Activated naive CD8-positive, alpha-beta T cell treated with anti-CD3 and anti-CD28 coated beads for 36 hours (primary cell): ENCODE data around the gene GFAP. TPM values are rescaled to one million over a fixed set of nuclear protein-coding genes. Genes with fewer than 3 reads are reported as not detected.

Experiments
- DNase-seq: peaks from one replicate; pipeline ENCODE4 v3.0.0; 2021
- H3K27ac Mint-ChIP-seq: one replicate; pipeline ENCODE4 v1.8.0; 2022; ENCODE audit warnings: mild to moderate bottlenecking, moderate library complexity, mixed read lengths
- H3K27me3 Mint-ChIP-seq: one replicate; pipeline ENCODE4 v1.8.0; 2022; ENCODE audit warnings: mild to moderate bottlenecking, mixed read lengths
- H3K36me3 Mint-ChIP-seq: one replicate; pipeline ENCODE4 v1.8.0; 2021; ENCODE audit warnings: mild to moderate bottlenecking, mixed read lengths
- H3K4me1 Mint-ChIP-seq: one replicate; pipeline ENCODE4 v1.8.0; 2021; ENCODE audit warnings: mixed read lengths
- H3K4me3 Mint-ChIP-seq: one replicate; pipeline ENCODE4 v1.8.0; 2022; ENCODE audit warnings: mild to moderate bottlenecking, moderate library complexity, mixed read lengths
- H3K9me3 Mint-ChIP-seq: one replicate; pipeline ENCODE4 v1.8.0; 2022; ENCODE audit warnings: mixed read lengths
- total RNA-seq, 2 experiments: library from RNA; stranded (reverse); gene quantifications; one replicate each; pipeline ENCODE4 v1.2.3, GENCODE V29; 2021

The GFAP gene
- total RNA-seq, 2 experiments from 2014 or later = not detected

DNA sequence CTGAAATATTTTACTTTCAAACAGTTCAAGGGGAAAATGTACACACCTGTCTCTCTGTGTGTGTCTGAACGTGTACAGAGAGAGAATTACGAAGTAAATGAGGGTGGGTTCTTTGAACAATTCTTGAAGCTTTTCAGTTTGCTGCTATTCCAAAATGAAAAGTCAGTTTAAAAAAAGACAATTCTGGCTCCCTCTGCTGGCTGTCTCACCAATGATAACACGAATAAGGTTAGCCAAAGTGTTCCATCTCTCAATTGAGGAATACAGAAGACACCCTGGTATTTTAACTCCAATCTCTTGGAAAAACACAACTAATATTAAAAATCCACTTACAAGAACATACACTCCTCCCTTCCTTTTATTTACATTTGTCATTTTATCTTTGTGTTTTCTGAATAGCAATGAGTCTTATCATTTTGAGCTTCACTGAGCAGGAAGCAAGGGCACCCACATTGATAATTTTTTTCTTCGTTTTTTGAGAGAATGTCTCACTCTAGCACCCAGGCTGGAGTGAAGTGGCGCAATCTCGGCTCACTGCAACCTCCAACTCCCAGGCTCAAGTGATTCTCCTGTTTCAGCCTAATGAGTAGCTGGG is 36.6 kb downstream of the GFAP start:
- Mint-ChIP-seq H3K4me1 (peaks cover 2% of the 10 kb centered on the region), H3K27ac (no peak overlapping the region), H3K27me3 (no peaks in the 10 kb centered on the region), H3K4me3 (no peak overlapping the region), H3K9me3 (no peaks in the 10 kb centered on the region), H3K36me3 (peaks cover 34% of the 10 kb centered on the region)
- DNase-seq = no peak

DNA sequence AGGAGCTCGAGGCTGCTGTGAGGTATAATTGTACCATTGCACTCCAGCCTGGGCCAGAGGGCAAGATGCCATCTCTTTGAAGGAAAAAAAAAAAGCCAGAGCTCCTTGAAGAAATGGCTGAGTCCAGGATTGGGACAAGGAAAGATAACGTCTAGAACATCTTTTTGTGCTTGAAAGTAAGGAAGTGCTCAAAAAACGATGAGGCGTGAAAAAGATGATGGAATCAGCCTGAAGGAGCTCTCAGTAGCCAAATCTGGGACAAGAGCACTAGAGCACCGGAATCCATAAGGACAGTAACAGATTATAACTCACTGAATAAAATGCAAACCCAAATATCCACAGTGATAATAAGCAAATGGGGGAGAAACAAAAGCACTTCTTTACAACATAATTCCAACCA is 38.2 kb downstream of the GFAP start:
- Mint-ChIP-seq H3K27ac (no peak overlapping the region), H3K4me1 (peaks cover 2% of the 10 kb centered on the region), H3K36me3 (peaks cover 30% of the 10 kb centered on the region), H3K9me3 (no peaks in the 10 kb centered on the region), H3K27me3 (no peaks in the 10 kb centered on the region), H3K4me3 (no peak overlapping the region)
- no peak for DNase-seq

DNA sequence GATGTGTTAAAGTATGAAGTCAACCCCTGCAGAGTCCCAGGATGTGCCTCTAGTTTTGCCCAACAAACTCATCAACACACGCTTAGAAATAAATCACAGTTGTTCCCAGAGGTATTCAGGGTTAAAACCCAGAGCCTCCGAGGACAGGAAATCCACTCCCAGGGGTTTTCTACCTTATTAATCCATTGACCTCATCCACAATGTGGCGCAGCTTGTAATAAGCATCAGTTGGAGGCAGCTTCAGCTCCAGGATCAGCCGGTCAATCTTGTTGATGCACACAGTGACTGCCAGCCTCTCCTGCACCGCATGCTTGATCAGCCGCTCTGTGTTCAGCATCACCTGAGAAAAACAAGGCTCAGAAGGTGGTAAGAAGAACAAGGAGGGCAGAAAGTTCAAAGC is 39.5 kb downstream of the GFAP start:
- H3K4me3 Mint-ChIP-seq = no peak overlapping the region
- H3K4me1 Mint-ChIP-seq = peaks cover 2% of the 10 kb centered on the region
- no peaks in the 10 kb centered on the region for H3K27me3 Mint-ChIP-seq
- H3K9me3 Mint-ChIP-seq = no peaks in the 10 kb centered on the region
- DNase-seq = no peak
- no peak overlapping the region for H3K27ac Mint-ChIP-seq
- H3K36me3 Mint-ChIP-seq = peaks cover 36% of the 10 kb centered on the region

DNA sequence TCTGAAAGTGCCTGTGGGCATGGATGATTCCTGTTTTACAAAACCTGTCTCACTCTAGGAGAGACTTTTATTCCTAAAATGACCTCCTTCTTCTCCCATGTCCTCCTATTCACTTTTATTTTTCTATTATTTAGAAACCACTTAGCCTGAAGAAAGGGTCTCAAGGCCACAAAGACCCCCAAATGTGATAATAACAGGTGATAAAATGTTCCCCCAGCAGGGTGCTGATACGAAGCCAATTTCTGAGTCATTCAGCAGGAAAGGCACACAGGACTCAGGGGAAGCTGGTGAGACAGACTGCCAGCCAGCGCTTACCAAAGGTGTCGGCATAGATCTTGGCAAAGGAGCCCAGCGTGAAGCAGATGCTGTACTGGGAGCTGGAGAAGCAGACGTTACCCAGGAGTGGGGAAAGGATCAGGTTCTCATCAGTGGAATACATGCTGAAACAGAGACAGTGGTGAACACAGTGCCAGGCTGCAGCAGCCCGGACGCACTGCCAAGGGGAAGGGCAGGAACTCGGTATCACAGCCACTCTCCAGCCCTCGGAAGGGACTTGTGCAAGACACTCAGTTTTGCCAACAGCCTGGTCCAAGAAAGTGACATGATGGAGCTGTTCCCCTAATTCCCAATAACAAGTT is 43.0 kb downstream of the GFAP start:
- Mint-ChIP-seq H3K4me3 (no peak overlapping the region), H3K9me3 (no peaks in the 10 kb centered on the region), H3K27me3 (no peaks in the 10 kb centered on the region), H3K36me3 (peaks cover 26% of the 10 kb centered on the region), H3K27ac (no peak overlapping the region), H3K4me1 (no peaks in the 10 kb centered on the region)
- no peak for DNase-seq

DNA sequence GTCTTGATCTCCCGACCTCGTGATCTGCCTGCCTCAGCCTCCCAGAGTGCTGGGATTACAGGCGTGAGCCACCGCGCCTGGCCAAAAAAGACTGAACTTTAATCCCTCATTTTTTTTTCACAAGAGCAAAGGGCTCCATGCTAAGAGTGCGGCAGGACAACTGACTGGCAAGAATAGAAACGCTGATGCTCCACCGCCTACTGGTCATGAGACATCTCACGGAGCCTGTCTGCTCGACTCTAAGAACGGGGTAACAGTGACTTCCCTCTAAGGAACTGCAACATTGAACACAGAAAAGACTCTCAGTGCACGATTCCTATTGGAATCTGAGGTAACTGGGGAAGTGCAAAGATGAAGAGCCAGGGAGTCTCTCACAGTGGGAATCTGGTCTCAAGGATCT is 43.7 kb downstream of the GFAP start:
- Mint-ChIP-seq H3K4me3 (no peak overlapping the region), H3K36me3 (peaks cover 24% of the 10 kb centered on the region), H3K9me3 (no peaks in the 10 kb centered on the region), H3K27me3 (no peaks in the 10 kb centered on the region), H3K27ac (peak overlapping the region; percentile 1), H3K4me1 (no peaks in the 10 kb centered on the region)
- no peak for DNase-seq

DNA sequence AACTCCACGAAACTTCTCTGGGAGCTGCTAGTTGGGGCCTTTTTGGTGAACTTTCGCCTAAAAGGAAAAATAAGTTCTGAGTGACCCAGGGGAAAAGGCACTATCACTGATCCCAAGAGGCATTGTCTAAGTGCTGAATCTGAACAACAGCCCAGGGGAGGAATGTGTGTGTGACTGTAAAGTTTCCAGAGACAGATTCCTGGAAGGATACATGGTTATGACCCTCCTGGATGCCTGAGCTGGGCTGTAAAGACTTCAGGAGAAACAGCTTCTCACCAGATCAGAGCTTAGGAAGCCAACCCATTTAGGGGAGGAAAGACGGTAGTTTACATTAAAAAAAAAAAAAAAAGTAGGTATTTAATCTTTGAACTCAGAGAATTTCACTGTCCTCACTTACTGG is 47.5 kb downstream of the GFAP start:
- H3K9me3 Mint-ChIP-seq = no peaks in the 10 kb centered on the region
- H3K36me3 Mint-ChIP-seq = peaks cover 33% of the 10 kb centered on the region
- DNase-seq = no peak
- H3K27me3 Mint-ChIP-seq = no peaks in the 10 kb centered on the region
- H3K27ac Mint-ChIP-seq = no peak overlapping the region
- no peak overlapping the region for H3K4me3 Mint-ChIP-seq
- no peaks in the 10 kb centered on the region for H3K4me1 Mint-ChIP-seq

DNA sequence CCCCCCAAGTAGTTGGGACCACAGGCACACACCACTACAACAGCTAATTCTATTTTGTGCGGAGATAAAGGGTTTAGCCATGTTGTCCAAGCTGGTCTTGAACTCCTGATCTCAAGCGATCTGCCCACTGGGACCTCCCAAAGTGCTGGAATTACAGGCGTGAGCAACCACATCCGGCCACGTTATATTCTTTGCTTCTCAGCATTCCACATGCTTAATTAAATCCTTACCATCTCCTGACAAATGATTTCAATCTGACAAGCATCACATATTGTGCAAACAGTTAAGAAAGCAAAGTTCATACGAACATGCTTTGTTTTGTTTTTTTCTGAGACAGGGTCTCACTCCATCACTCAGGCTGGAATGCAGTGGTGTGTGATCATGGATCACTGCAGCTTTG is 49.4 kb downstream of the GFAP start:
- H3K4me3 Mint-ChIP-seq = no peak overlapping the region

DNA sequence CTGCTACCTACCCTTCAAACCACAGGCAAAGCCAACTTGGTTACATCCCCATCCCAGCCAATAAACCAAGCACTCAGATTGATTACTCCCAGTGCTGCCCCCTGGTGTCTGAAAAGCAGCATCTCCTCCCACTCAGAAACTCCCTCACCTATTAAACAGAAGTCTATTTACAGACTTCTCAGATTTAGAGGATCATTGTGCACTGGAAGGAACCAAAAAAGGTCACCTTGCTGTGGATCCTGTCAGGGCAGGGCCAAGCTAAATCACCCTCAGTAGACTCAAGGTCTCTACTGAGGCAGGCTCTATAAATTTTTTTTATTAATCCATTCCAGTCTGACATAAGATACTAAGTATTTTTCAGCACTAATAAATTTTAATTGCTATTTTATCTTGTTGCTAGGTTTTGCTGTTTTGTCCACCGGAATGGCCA is 50.1 kb downstream of the GFAP start:
- H3K4me3 Mint-ChIP-seq = no peak overlapping the region
- no peaks in the 10 kb centered on the region for H3K27me3 Mint-ChIP-seq
- peak; percentile 53 for DNase-seq
- H3K27ac Mint-ChIP-seq = no peak overlapping the region
- H3K4me1 Mint-ChIP-seq = no peaks in the 10 kb centered on the region
- no peaks in the 10 kb centered on the region for H3K9me3 Mint-ChIP-seq
- H3K36me3 Mint-ChIP-seq = peaks cover 22% of the 10 kb centered on the region

More for the DNA sequence above, 49.4 kb downstream of the GFAP start:
- H3K4me1 Mint-ChIP-seq = no peaks in the 10 kb centered on the region
- H3K27me3 Mint-ChIP-seq = no peaks in the 10 kb centered on the region
- H3K27ac Mint-ChIP-seq = no peak overlapping the region
- peaks cover 25% of the 10 kb centered on the region for H3K36me3 Mint-ChIP-seq
- no peaks in the 10 kb centered on the region for H3K9me3 Mint-ChIP-seq
- no peak for DNase-seq

DNA sequence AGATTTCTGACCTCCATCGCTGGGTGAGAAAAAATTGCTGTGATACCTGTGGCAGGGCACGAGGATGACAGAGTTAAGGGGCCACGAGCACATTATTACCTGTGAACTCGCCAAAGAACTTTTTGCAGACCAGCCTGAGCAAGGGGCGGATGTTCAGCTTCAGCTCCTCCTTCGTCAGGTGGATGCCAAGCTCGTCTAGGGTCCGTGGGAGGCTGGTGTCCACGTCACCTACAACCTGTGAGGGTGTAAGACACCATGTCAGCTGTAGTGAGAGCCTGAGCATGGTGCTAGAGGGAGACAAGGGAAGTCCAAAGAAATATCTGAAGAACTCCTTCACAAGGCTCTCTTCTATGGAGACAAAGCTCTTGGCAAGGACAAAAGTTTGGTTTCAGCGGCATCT is 50.5 kb downstream of the GFAP start:
- Mint-ChIP-seq H3K27me3 (no peaks in the 10 kb centered on the region), H3K36me3 (peaks cover 22% of the 10 kb centered on the region), H3K4me1 (no peaks in the 10 kb centered on the region), H3K27ac (no peak overlapping the region), H3K9me3 (no peaks in the 10 kb centered on the region), H3K4me3 (no peak overlapping the region)
- DNase-seq = no peak

DNA sequence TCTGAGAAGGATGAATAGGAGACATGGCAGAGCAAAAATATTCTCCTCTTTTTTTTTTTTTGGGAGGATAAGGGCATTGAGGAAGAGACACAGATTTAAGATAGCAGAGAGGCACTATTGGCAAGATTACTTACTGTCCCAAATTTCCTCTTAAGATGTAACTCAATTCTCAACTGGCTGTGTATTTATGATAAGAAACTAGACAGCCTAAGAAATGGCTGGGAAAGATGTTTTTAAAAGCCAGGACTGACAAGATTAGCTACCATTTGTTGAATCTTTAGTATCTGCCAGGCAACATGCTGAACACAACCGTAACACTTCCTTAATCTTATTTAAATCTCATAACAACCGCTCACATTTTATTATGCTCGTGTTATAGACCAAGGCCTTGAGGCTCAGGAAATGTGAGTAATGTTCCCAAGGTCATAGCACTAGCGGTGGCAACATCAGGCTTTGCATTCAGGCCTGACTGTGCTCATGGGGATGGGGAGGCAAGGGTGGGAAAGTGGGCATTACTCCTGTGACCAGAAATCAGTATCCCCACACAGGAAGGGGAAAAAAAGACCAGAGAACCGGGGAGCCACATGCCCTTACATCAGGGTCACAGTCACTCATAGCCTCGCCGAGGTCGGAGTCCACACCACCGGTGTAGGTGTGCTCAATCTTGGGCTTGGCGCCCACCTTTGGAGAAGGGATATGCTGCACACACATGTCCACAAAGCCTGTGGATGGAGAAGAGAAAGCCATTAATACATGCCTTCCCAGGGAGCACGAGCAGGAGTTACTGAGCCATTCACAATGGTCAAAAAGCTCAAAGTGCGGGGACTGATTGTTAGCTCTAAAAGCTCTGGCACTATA is 52.0 kb downstream of the GFAP start:
- Mint-ChIP-seq H3K27ac (no peak overlapping the region), H3K9me3 (no peaks in the 10 kb centered on the region), H3K27me3 (no peaks in the 10 kb centered on the region), H3K4me1 (no peaks in the 10 kb centered on the region), H3K4me3 (no peak overlapping the region), H3K36me3 (peaks cover 22% of the 10 kb centered on the region)
- DNase-seq = no peak

DNA sequence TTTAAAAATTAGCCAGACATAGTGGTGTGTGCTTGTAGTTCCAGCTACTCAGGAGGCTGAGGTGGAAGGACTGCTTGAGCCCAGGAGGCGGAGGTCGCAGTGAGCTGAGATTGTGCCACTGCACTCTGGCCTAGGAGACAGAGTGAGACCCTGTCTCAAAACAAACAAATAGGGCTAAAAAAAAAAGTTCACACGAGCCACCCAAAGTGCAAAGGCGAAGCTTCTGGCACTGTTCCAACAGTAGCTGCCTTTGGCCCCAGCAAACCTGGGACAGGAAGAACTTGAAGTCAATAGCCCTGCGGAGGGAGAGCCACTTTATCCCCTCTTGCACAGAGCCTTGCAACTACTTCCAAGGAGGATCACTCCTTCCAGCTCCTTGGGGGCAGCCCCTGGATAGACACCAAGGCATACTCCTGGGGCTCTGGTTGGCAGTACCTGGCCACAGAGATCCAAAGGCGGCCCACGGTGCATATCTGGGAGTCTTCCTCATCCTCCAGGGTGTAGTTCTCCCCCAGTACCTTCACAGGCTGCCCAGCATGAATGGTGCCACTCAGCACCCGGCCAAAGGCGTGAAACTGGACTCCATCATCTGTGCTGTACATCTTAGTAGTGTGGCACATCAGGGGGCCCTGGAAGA is 52.9 kb downstream of the GFAP start:
- Mint-ChIP-seq H3K9me3 (no peaks in the 10 kb centered on the region), H3K36me3 (peaks cover 19% of the 10 kb centered on the region), H3K27ac (no peak overlapping the region), H3K27me3 (no peaks in the 10 kb centered on the region), H3K4me3 (no peak overlapping the region), H3K4me1 (no peaks in the 10 kb centered on the region)
- DNase-seq = no peak

DNA sequence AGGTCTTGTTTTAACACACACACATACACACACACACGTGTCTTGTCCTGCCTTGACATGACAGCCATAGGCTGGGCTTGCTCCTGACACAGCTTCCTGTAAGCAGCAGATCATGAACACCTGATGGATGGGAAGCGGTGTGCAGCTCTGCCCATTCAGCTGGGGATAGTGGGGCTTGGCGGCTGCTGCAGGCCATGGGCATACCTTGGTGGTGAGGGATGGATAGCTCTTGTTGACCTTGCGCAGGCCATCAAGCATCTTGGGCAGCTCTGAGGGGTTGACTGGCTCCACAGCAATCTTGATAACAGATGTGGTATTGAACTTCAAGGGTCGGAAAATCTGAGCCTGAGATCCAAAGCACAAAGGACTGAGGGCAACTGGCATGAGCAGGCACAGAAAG is 55.6 kb downstream of the GFAP start:
- Mint-ChIP-seq H3K4me3 (no peak overlapping the region), H3K4me1 (no peaks in the 10 kb centered on the region), H3K9me3 (no peaks in the 10 kb centered on the region), H3K36me3 (peaks cover 22% of the 10 kb centered on the region), H3K27me3 (no peaks in the 10 kb centered on the region), H3K27ac (no peak overlapping the region)
- no peak for DNase-seq

DNA sequence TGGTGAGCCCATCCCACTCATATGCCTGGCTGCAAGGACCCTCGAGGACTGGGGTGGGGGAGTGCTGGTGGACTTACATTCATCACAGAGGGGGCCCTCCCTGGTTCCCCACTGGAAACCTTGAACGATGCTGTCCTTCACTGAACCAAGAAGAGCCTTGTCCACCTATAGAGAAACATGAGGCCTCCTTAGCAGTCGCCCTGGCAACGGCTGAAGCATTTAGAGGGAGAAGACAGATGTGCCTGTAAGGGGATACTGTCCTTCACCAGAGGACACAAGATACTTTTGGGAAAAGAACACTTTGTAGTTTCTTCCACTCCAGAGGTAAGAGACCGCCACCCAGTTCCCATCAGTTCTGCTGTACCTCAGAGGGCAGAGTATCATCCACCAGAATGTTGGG is 61.1 kb downstream of the GFAP start:
- Mint-ChIP-seq H3K27me3 (no peaks in the 10 kb centered on the region), H3K36me3 (peaks cover 23% of the 10 kb centered on the region), H3K27ac (no peak overlapping the region), H3K4me1 (no peaks in the 10 kb centered on the region), H3K4me3 (no peak overlapping the region), H3K9me3 (no peaks in the 10 kb centered on the region)
- no peak for DNase-seq
